Neuronal stem cell (in vitro differentiated cells): ENCODE results near the gene C22orf15.
A peak's percentile ranks its signal among the peaks of the same experiment; 100 is the strongest.

Source experiments
- DNase-seq: peaks from one replicate; pipeline ENCODE4 v3.0.0-alpha.2; 2013; ENCODE audit warnings: low spot score
- H2AFZ ChIP-seq: one replicate; pipeline ENCODE4 v1.6.1; 2013; ENCODE audit warnings: mild to moderate bottlenecking, low read length, inconsistent platforms
- H2AK5ac ChIP-seq: 2 replicates; pipeline ENCODE4 v1.6.1; 2013; ENCODE audit warnings: low read depth, mild to moderate bottlenecking, inconsistent platforms, low read length, moderate library complexity, mixed read lengths
- H2BK120ac ChIP-seq: 2 replicates; pipeline ENCODE4 v1.6.1; 2013; ENCODE audit warnings: low read depth, mild to moderate bottlenecking, inconsistent platforms, low read length, moderate library complexity, mixed read lengths
- H2BK12ac ChIP-seq: one replicate; pipeline ENCODE4 v1.6.1; 2013; ENCODE audit warnings: low read length, inconsistent platforms
- H2BK15ac ChIP-seq: 2 replicates; pipeline ENCODE4 v1.6.1; 2013; ENCODE audit warnings: mild to moderate bottlenecking, low read length, inconsistent platforms, mixed read lengths
- H2BK5ac ChIP-seq: one replicate; pipeline ENCODE4 v1.6.1; 2013; ENCODE audit warnings: inconsistent platforms, mild to moderate bottlenecking, low read length, moderate library complexity
- H3K14ac ChIP-seq: one replicate; pipeline ENCODE4 v1.6.1; 2013; ENCODE audit warnings: low read length, inconsistent platforms
- H3K18ac ChIP-seq: 2 replicates; pipeline ENCODE4 v1.6.1; 2013; ENCODE audit warnings: low read length, inconsistent platforms
- H3K23ac ChIP-seq: 2 replicates; pipeline ENCODE4 v1.6.1; 2013; ENCODE audit warnings: low read depth, mild to moderate bottlenecking, mixed read lengths, low read length, inconsistent platforms; ENCODE audit not compliant: poor library complexity
- H3K27ac ChIP-seq: replicated peaks from 3 replicates; pipeline ENCODE4 v1.5.1; 2013; ENCODE audit warnings: low read length, inconsistent platforms
- H3K27me3 ChIP-seq, 3 experiments: 2 replicates each; pipeline ENCODE4 v1.6.1; 2013; ENCODE audit warnings: low read length in 3 of 3, mild to moderate bottlenecking in 2 of 3, inconsistent platforms in 1 of 3, low read depth in 1 of 3, mixed read lengths in 1 of 3, moderate library complexity in 1 of 3; ENCODE audit not compliant: control insufficient read depth in 3 of 3, insufficient read depth in 3 of 3
- H3K36me3 ChIP-seq, 2 donors: replicated peaks in 1 of 2; 2 replicates each; pipeline ENCODE4 v1.6.1; 2013; ENCODE audit warnings: low read length in 2 of 2; ENCODE audit not compliant: control insufficient read depth in 2 of 2, insufficient read depth in 2 of 2
- H3K4ac ChIP-seq: 2 replicates; pipeline ENCODE4 v1.6.1; 2013; ENCODE audit warnings: inconsistent platforms, mild to moderate bottlenecking, low read length, moderate library complexity
- H3K4me1 ChIP-seq, 2 donors: 1 replicate in 1 of 2; 2 replicates in 1 of 2; pipeline ENCODE4 v1.6.1; 2013; ENCODE audit warnings: low read length in 2 of 2, low read depth in 1 of 2; ENCODE audit not compliant: control insufficient read depth in 2 of 2, insufficient read depth in 1 of 2
- H3K4me2 ChIP-seq: one replicate; pipeline ENCODE4 v1.6.1; 2013; ENCODE audit warnings: mild to moderate bottlenecking, low read length, inconsistent platforms; ENCODE audit not compliant: insufficient read depth, poor library complexity, severe bottlenecking
- H3K4me3 ChIP-seq, 2 donors: 2 replicates each; pipeline ENCODE4 v1.5.1; 2013; ENCODE audit warnings: low read length in 2 of 2, mild to moderate bottlenecking in 2 of 2, inconsistent platforms in 1 of 2, moderate library complexity in 1 of 2
- H3K79me1 ChIP-seq: one replicate; pipeline ENCODE4 v1.6.1; 2013; ENCODE audit warnings: low read depth, mild to moderate bottlenecking, inconsistent platforms, low read length, moderate library complexity
- H3K9ac ChIP-seq: one replicate; pipeline ENCODE4 v1.6.1; 2013; ENCODE audit warnings: mild to moderate bottlenecking, low read depth, low read length, inconsistent platforms; ENCODE audit not compliant: poor library complexity
- H3K9me3 ChIP-seq, 2 donors: replicated peaks in 1 of 2; 2 replicates each; pipeline versions ENCODE3 to v1.6.1; 2013; ENCODE audit warnings: low read length in 2 of 2, mild to moderate bottlenecking in 2 of 2, inconsistent platforms in 1 of 2, low read depth in 1 of 2, mixed read lengths in 1 of 2, moderate library complexity in 1 of 2; ENCODE audit not compliant: control insufficient read depth in 2 of 2, insufficient read depth in 1 of 2
- H4K8ac ChIP-seq: one replicate; pipeline ENCODE4 v1.6.1; 2013; ENCODE audit warnings: low read depth, mild to moderate bottlenecking, inconsistent platforms, low read length, moderate library complexity
- H4K91ac ChIP-seq: one replicate; pipeline ENCODE4 v1.6.1; 2013; ENCODE audit warnings: low read length, low read depth, mild to moderate bottlenecking, inconsistent platforms; ENCODE audit not compliant: poor library complexity
- WGBS, 2 donors: extraction: QIAGEN DNeasy Blood & Tissue Kit; methylation state at CpG; one replicate each; pipeline ENCODE4 v1.1.7; 2013; ENCODE audit warnings: missing lambda C conversion rate in 2 of 2, mixed read lengths in 1 of 2; ENCODE audit not compliant: insufficient read length in 2 of 2, insufficient replicate concordance in 1 of 2; ENCODE audit errors: extremely low coverage in 2 of 2; 5-methylcytosine and 5-hydroxymethylcytosine counted together

C22orf15 gene

DNA sequence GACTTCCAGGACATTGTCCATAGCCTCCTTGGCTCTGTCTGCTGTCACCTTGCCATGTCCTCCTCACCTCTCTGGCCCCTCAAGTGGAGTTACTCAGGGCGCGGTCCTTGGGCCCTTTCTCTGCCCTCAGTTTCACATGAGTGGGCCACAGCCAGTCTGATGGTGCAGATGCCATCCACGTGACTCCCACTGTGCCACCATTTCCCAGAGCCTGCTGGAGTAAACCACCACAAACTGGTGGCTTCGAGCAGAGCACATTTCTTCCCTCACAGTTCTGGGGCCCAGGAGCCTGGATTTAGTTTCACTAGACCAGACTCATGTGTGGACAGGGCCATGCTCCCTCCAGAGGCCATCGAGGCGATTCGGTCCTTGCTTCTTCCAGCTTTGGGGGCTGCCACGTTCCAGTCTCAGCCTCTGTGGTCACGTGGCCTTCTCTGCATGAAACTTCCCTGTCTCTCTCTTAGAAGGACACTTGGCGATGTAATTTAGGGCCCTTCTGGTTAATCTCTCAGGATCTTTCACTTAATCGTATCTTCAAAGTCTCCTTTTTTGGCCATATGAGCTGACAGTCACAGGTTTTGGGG, 38.5 kb downstream of the C22orf15 start:
- H3K4ac ChIP-seq, result no peak overlapping the region
- no peak overlapping the region for H3K4me2 ChIP-seq
- peak overlapping the region; percentile 30 for H3K9ac ChIP-seq
- no peak overlapping the region for H3K23ac ChIP-seq
- no peaks in the 10 kb centered on the region for H3K27me3 ChIP-seq
- H2BK15ac ChIP-seq, result no peak overlapping the region
- no peak overlapping the region for H2AFZ ChIP-seq
- no peak overlapping the region for H2BK120ac ChIP-seq
- no peak overlapping the region for H3K27ac ChIP-seq
- H3K36me3 ChIP-seq, result peaks cover 66 to 87% of the 10 kb centered on the region in 2 donors
- H3K4me1 ChIP-seq, result no peaks in the 10 kb centered on the region
- H3K4me3 ChIP-seq, result no peak overlapping the region
- no peak overlapping the region for H3K14ac ChIP-seq
- H2AK5ac ChIP-seq, result no peak overlapping the region
- H4K8ac ChIP-seq, result no peak overlapping the region
- H3K18ac ChIP-seq, result no peak overlapping the region
- no peak overlapping the region for H2BK12ac ChIP-seq
- peaks cover 4% of the 10 kb centered on the region for H3K79me1 ChIP-seq
- H3K9me3 ChIP-seq, result no peaks in the 10 kb centered on the region
- no CpG with 5 or more reads among the region's 11 CpGs for WGBS, 2 donors
- H4K91ac ChIP-seq, result no peak overlapping the region
- no peak for DNase-seq
- H2BK5ac ChIP-seq, result no peak overlapping the region

DNA sequence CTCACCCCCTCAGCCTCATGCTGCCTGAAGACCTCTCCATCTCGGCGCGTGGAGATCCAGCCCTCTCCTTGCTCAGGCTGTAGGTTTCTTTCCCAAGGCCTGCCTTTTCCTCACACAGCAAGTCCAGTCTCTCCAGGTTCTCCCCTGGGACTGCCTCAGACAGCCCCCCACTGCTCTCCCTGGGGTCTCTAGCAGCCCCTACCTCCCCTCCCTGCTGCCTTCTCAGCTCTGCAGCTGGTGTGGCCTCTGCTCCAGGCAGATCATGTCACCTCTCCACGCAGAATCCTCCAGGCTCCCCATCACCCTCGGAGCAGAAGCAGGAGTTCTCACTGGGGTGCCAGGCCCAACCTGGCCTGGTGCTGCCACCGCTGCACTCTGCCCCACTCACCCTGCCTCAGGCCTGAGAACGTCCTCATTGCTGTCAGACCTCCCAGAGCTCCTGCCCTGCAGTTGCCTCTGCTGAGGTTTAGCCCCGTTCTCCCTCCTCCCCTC, 39.1 kb downstream of the C22orf15 start:
- Histone ChIP-seq H3K4ac (no peak overlapping the region), H4K8ac (no peak overlapping the region), H3K36me3 (peaks cover 63 to 88% of the 10 kb centered on the region in 2 donors), H2BK12ac (no peak overlapping the region), H3K4me2 (no peak overlapping the region), H3K79me1 (peaks cover 4% of the 10 kb centered on the region), H3K4me1 (no peaks in the 10 kb centered on the region), H3K14ac (no peak overlapping the region), H2BK120ac (no peak overlapping the region), H3K27me3 (no peaks in the 10 kb centered on the region), H3K18ac (no peak overlapping the region), H2BK15ac (no peak overlapping the region), H2AFZ (no peak overlapping the region), H4K91ac (no peak overlapping the region), H3K27ac (no peak overlapping the region), H2AK5ac (no peak overlapping the region), H3K4me3 (no peak overlapping the region), H2BK5ac (no peak overlapping the region), H3K9me3 (no peaks in the 10 kb centered on the region), H3K9ac (no peak overlapping the region), H3K23ac (no peak overlapping the region)
- no CpG with 5 or more reads among the region's 8 CpGs for WGBS, 2 donors
- no peak for DNase-seq

GRCh38 chr22:23803001-23803819, 40.4 kb downstream of the C22orf15 start:
- Histone ChIP-seq H4K8ac (no peak overlapping the region), H3K14ac (no peak overlapping the region), H2AFZ (no peak overlapping the region), H3K27ac (no peak overlapping the region), H4K91ac (no peak overlapping the region), H3K9me3 (no peaks in the 10 kb centered on the region), H3K27me3 (no peaks in the 10 kb centered on the region), H3K4me3 (peak overlapping the region in 1 of 2 donors; percentile 42), H3K18ac (no peak overlapping the region), H3K36me3 (peaks cover 60 to 88% of the 10 kb centered on the region in 2 donors), H3K4ac (no peak overlapping the region), H2BK12ac (no peak overlapping the region), H3K4me2 (no peak overlapping the region), H2BK120ac (no peak overlapping the region), H2AK5ac (no peak overlapping the region), H3K9ac (no peak overlapping the region), H3K23ac (peak overlapping the region; percentile 83), H3K79me1 (peaks cover 4% of the 10 kb centered on the region), H2BK15ac (no peak overlapping the region), H2BK5ac (no peak overlapping the region), H3K4me1 (no peaks in the 10 kb centered on the region)
- no CpG with 5 or more reads among the region's 21 CpGs for WGBS, 2 donors
- no peak for DNase-seq

DNA sequence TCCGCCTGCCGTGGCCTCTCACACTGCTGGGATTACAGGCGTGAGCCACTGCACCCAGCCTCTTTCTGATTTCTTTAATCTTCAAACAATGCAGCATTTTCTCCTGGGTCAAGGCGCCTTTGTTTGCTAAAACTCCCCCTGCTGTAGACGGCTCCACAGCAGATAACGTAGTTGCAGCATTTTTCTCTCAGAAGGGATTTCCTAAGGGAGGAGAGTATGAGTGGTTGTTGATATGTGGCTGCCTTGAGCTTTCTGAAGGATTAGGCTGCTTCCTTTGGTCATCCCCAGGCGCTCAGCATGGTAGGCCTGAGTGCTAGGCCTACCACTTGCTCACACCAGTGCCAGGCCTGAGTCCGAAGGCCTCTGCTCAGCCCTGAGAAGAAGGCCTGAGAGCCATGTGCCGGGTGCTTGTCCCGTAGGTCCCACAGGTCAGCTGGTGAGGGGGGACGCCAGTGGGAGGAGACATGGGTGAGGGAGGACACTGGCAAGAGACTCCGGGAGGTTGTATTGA, 42.0 kb downstream of the C22orf15 start:
- H3K4me2 ChIP-seq, result no peak overlapping the region
- no peak overlapping the region for H3K4me3 ChIP-seq
- H4K91ac ChIP-seq, result no peak overlapping the region
- no peaks in the 10 kb centered on the region for H3K9me3 ChIP-seq
- H2BK120ac ChIP-seq, result no peak overlapping the region
- no peak overlapping the region for H4K8ac ChIP-seq
- no peak for DNase-seq
- H3K18ac ChIP-seq, result no peak overlapping the region
- H3K27ac ChIP-seq, result no peak overlapping the region
- no peak overlapping the region for H3K4ac ChIP-seq
- no peak overlapping the region for H2BK15ac ChIP-seq
- no peak overlapping the region for H2AFZ ChIP-seq
- no peak overlapping the region for H2BK12ac ChIP-seq
- H3K14ac ChIP-seq, result no peak overlapping the region
- no peaks in the 10 kb centered on the region for H3K27me3 ChIP-seq
- H2BK5ac ChIP-seq, result no peak overlapping the region
- H3K79me1 ChIP-seq, result peaks cover 2% of the 10 kb centered on the region
- H2AK5ac ChIP-seq, result no peak overlapping the region
- H3K9ac ChIP-seq, result no peak overlapping the region
- no peaks in the 10 kb centered on the region for H3K4me1 ChIP-seq
- no CpG with 5 or more reads among the region's 12 CpGs for WGBS, 2 donors
- H3K36me3 ChIP-seq, result peaks cover 55 to 79% of the 10 kb centered on the region in 2 donors
- no peak overlapping the region for H3K23ac ChIP-seq
